ENCODE results near the gene HTT. TPM values are rescaled to one million over a fixed set of nuclear protein-coding genes. Genes with fewer than 3 reads are reported as not detected.

The HTT gene
- total and polyA plus RNA-seq, 10 of the 15 experiments (the other 5 are each of a cell fraction or from before 2014, with no cell fraction given), result 3.3 to 113 (median 43.3) TPM

DNA sequence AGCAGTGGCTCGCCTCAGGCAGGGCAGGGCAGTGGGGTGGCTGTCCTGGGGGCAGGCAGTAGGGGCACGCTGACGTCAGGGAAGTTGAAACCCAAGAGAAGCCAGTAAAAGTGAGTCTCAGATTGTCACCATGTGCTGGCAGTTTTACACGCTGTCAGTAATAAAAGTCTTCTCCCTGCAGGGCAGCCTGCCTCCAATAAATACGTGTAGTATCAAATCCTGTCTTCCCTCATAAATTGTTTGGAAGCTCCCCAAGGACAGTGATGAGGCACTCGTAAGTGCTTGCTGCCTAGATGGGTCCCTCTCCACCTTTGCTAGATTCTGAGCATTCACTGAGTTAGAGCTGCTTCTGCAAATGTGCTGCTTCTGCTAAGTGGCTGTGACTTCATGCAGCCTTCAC lies 113.6 kb downstream of the HTT start:
- no peaks in the 10 kb centered on the region for H4K20me1 ChIP-seq (ENCODE audit: control insufficient read depth, insufficient read depth)
- H3K4me3 ChIP-seq, result no peak overlapping the region
- H3K9ac ChIP-seq (ENCODE audit: control insufficient read depth, insufficient read depth, low read length), result no peak overlapping the region
- in situ Hi-C loops (cut with MboI), result no loop called here
- H3K9me3 ChIP-seq (replicated peaks; ENCODE audit: control insufficient read depth, insufficient read depth, low read length), result no peaks in the 10 kb centered on the region
- SMC1A ChIA-PET (ENCODE audit: uncharacterized antibody, unreplicated experiment), result interaction anchor here (0.8 kb wide), 1 partner anchor 19 kb away, joined by 5 read pairs; no protein-coding TSS in a partner anchor
- no peak for FAIRE-seq
- WGBS (ENCODE audit: insufficient coverage, insufficient replicate concordance, low lambda C conversion rate, missing lambda C conversion rate), result 92% methylated on average over 6 of the region's 6 CpGs
- no peak overlapping the region for H2AFZ ChIP-seq (ENCODE audit: control insufficient read depth, low read depth, low read length)
- POLR2A ChIA-PET, result no interaction called here
- H3K4me1 ChIP-seq (ENCODE audit: control insufficient read depth, insufficient read depth, low read length), result no peaks in the 10 kb centered on the region
- BruUV-seq (replicated peaks), result no TSS peak
- H3K79me2 ChIP-seq (ENCODE audit: control insufficient read depth, insufficient read depth, low read length), result no peaks in the 10 kb centered on the region
- DNase-seq (ENCODE audit: low read depth, low spot score), result no peak
- H3K4me2 ChIP-seq (ENCODE audit: control insufficient read depth, insufficient read depth), result no peak overlapping the region
- intact Hi-C loops (cut with micrococcal nuclease; ENCODE audit: unreplicated experiment), result no loop called here
- H3K27me3 ChIP-seq (replicated peaks in 1 of 2; ENCODE audit: control insufficient read depth in 2 of 2, insufficient read depth in 2 of 2, low read length in 1 of 2), result no peaks in the 10 kb centered on the region
- no peak for ATAC-seq
- RAD21 ChIA-PET (ENCODE audit: unreplicated experiment), result no interaction called here
- no peak overlapping the region for H3K27ac ChIP-seq (ENCODE audit: control insufficient read depth, insufficient read depth)
- peaks cover 27 to 39% of the 10 kb centered on the region in 2 experiments for H3K36me3 ChIP-seq (ENCODE audit: control insufficient read depth in 2 of 2, insufficient read depth in 2 of 2, low read length in 1 of 2)
- CTCF ChIA-PET, result no interaction called here
- TF ChIP-seq TCF12 (IDR thresholded peaks at IDR 0.05; ENCODE audit: low read depth, low read length) (no peak), STAT1 (conservative IDR thresholded peaks at IDR 0.05) (no peak), GABPA (IDR thresholded peaks at IDR 0.05; ENCODE audit: low read depth) (no peak), RCOR1 (conservative IDR thresholded peaks at IDR 0.05; ENCODE audit: low read depth, low read length) (no peak), YBX1 (IDR thresholded peaks at IDR 0.05) (no peak), JUNB (IDR thresholded peaks at IDR 0.05) (no peak), KLF5 (IDR thresholded peaks at IDR 0.05; ENCODE audit: partially characterized antibody) (no peak), ZBED1 (IDR thresholded peaks at IDR 0.05; ENCODE audit: borderline replicate concordance) (no peak), ZNF384 (IDR thresholded peaks at IDR 0.05; ENCODE audit: borderline replicate concordance, low read depth, low read length) (no peak)
- TF ChIP-seq, protein P1, sequence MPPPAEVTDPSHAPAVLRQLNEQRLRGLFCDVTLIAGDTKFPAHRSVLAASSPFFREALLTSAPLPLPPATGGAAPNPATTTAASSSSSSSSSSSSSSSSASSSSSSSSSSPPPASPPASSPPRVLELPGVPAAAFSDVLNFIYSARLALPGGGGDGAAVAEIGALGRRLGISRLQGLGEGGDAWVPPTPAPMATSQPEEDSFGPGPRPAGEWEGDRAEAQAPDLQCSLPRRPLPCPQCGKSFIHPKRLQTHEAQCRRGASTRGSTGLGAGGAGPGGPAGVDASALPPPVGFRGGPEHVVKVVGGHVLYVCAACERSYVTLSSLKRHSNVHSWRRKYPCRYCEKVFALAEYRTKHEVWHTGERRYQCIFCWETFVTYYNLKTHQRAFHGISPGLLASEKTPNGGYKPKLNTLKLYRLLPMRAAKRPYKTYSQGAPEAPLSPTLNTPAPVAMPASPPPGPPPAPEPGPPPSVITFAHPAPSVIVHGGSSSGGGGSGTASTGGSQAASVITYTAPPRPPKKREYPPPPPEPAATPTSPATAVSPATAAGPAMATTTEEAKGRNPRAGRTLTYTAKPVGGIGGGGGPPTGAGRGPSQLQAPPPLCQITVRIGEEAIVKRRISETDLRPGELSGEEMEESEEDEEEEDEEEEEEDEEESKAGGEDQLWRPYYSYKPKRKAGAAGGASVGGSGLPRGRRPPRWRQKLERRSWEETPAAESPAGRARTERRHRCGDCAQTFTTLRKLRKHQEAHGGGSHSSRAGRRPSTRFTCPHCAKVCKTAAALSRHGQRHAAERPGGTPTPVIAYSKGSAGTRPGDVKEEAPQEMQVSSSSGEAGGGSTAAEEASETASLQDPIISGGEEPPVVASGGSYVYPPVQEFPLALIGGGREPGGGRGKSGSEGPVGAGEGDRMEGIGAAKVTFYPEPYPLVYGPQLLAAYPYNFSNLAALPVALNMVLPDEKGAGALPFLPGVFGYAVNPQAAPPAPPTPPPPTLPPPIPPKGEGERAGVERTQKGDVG (CRISPR knock-in tag; IDR thresholded peaks at IDR 0.05), result no peak
- TF ChIP-seq, protein P2, sequence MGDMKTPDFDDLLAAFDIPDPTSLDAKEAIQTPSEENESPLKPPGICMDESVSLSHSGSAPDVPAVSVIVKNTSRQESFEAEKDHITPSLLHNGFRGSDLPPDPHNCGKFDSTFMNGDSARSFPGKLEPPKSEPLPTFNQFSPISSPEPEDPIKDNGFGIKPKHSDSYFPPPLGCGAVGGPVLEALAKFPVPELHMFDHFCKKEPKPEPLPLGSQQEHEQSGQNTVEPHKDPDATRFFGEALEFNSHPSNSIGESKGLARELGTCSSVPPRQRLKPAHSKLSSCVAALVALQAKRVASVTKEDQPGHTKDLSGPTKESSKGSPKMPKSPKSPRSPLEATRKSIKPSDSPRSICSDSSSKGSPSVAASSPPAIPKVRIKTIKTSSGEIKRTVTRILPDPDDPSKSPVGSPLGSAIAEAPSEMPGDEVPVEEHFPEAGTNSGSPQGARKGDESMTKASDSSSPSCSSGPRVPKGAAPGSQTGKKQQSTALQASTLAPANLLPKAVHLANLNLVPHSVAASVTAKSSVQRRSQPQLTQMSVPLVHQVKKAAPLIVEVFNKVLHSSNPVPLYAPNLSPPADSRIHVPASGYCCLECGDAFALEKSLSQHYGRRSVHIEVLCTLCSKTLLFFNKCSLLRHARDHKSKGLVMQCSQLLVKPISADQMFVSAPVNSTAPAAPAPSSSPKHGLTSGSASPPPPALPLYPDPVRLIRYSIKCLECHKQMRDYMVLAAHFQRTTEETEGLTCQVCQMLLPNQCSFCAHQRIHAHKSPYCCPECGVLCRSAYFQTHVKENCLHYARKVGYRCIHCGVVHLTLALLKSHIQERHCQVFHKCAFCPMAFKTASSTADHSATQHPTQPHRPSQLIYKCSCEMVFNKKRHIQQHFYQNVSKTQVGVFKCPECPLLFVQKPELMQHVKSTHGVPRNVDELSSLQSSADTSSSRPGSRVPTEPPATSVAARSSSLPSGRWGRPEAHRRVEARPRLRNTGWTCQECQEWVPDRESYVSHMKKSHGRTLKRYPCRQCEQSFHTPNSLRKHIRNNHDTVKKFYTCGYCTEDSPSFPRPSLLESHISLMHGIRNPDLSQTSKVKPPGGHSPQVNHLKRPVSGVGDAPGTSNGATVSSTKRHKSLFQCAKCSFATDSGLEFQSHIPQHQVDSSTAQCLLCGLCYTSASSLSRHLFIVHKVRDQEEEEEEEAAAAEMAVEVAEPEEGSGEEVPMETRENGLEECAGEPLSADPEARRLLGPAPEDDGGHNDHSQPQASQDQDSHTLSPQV (IDR thresholded peaks at IDR 0.05), result no peak
- TF ChIP-seq, protein P3, sequence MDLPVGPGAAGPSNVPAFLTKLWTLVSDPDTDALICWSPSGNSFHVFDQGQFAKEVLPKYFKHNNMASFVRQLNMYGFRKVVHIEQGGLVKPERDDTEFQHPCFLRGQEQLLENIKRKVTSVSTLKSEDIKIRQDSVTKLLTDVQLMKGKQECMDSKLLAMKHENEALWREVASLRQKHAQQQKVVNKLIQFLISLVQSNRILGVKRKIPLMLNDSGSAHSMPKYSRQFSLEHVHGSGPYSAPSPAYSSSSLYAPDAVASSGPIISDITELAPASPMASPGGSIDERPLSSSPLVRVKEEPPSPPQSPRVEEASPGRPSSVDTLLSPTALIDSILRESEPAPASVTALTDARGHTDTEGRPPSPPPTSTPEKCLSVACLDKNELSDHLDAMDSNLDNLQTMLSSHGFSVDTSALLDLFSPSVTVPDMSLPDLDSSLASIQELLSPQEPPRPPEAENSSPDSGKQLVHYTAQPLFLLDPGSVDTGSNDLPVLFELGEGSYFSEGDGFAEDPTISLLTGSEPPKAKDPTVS (IDR thresholded peaks at IDR 0.05; ENCODE audit: low read depth, low read length), result no peak
- TF ChIP-seq, protein P4, sequence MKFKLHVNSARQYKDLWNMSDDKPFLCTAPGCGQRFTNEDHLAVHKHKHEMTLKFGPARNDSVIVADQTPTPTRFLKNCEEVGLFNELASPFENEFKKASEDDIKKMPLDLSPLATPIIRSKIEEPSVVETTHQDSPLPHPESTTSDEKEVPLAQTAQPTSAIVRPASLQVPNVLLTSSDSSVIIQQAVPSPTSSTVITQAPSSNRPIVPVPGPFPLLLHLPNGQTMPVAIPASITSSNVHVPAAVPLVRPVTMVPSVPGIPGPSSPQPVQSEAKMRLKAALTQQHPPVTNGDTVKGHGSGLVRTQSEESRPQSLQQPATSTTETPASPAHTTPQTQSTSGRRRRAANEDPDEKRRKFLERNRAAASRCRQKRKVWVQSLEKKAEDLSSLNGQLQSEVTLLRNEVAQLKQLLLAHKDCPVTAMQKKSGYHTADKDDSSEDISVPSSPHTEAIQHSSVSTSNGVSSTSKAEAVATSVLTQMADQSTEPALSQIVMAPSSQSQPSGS (IDR thresholded peaks at IDR 0.05; ENCODE audit: low read length), result no peak
- TF ChIP-seq, protein P5, sequence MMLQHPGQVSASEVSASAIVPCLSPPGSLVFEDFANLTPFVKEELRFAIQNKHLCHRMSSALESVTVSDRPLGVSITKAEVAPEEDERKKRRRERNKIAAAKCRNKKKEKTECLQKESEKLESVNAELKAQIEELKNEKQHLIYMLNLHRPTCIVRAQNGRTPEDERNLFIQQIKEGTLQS (IDR thresholded peaks at IDR 0.05; ENCODE audit: borderline replicate concordance, extremely low read depth, low read depth, low read length), result no peak
- TF ChIP-seq, protein P6, sequence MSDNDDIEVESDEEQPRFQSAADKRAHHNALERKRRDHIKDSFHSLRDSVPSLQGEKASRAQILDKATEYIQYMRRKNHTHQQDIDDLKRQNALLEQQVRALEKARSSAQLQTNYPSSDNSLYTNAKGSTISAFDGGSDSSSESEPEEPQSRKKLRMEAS (IDR thresholded peaks at IDR 0.05; ENCODE audit: low read depth, low read length), result no peak

Data from GM12878 (cell line).